ENCODE measurements around the gene SPHKAP. TPM values are rescaled to one million over a fixed set of nuclear protein-coding genes. Genes with fewer than 3 reads are reported as not detected.
"Not testable (repeated sequence)": the region's sequence is repeated elsewhere in the genome, so short reads cannot be mapped to it uniquely, and the experiment has no call there.

SPHKAP gene, protein sequence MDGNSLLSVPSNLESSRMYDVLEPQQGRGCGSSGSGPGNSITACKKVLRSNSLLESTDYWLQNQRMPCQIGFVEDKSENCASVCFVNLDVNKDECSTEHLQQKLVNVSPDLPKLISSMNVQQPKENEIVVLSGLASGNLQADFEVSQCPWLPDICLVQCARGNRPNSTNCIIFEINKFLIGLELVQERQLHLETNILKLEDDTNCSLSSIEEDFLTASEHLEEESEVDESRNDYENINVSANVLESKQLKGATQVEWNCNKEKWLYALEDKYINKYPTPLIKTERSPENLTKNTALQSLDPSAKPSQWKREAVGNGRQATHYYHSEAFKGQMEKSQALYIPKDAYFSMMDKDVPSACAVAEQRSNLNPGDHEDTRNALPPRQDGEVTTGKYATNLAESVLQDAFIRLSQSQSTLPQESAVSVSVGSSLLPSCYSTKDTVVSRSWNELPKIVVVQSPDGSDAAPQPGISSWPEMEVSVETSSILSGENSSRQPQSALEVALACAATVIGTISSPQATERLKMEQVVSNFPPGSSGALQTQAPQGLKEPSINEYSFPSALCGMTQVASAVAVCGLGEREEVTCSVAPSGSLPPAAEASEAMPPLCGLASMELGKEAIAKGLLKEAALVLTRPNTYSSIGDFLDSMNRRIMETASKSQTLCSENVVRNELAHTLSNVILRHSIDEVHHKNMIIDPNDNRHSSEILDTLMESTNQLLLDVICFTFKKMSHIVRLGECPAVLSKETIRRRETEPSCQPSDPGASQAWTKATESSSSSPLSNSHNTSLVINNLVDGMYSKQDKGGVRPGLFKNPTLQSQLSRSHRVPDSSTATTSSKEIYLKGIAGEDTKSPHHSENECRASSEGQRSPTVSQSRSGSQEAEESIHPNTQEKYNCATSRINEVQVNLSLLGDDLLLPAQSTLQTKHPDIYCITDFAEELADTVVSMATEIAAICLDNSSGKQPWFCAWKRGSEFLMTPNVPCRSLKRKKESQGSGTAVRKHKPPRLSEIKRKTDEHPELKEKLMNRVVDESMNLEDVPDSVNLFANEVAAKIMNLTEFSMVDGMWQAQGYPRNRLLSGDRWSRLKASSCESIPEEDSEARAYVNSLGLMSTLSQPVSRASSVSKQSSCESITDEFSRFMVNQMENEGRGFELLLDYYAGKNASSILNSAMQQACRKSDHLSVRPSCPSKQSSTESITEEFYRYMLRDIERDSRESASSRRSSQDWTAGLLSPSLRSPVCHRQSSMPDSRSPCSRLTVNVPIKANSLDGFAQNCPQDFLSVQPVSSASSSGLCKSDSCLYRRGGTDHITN (N-terminal part only)
- total RNA-seq, result not detected in 2 replicates

- no peak for DNase-seq (ENCODE audit: low read depth)
Observed at GRCh38 chr2:228181098-228182019, at the start of gene SPHKAP. Gene SPHKAP (minus strand): TSS chr2:228181687. CDS start chr2:228181598, 89 bp downstream.

DNA sequence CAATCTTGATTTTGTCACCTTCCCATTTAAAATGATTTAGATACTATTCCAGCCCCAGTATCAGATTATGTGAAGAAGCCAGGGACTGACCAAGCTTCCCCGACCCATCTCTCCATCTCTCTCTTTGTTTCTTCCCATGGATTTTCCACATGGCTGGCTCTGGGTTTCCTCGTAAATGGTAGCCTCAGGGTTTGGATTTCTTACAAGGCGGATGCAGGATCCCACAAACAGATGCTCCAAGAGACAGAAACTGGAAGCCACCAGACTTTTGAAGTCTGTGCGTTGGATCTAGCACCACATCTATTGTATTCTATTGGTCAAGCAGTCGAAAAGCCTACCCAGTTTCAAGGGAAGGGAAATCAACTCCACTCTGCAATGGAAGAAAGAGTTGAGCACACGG lies 46.0 kb upstream of the SPHKAP start:
- DNase-seq (ENCODE audit: low read depth), result no peak

DNA sequence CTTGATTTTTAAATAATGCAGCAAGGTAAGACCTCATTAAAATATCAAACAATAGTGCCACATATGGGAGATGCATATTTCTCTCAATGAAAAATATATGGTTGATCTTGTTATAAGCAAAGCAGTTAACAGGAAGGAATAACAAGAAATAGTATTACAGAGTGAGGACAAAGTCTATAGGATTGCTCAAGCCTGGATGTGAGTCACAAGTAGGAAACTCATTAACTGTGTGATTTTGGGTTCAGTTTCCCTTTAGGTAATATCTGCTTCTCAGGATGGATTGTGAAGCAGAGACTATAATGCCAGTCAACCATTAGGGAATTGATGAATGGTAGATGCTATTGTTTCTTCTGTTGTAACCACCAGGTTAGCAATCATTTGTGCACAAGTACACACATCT lies 42.9 kb upstream of the SPHKAP start:
- peak; percentile 61 for DNase-seq (ENCODE audit: low read depth)

GRCh38 chr2:228218593-228218992 lies 37.1 kb upstream of the SPHKAP start:
- not testable (repeated sequence) for DNase-seq (ENCODE audit: low read depth)

DNA sequence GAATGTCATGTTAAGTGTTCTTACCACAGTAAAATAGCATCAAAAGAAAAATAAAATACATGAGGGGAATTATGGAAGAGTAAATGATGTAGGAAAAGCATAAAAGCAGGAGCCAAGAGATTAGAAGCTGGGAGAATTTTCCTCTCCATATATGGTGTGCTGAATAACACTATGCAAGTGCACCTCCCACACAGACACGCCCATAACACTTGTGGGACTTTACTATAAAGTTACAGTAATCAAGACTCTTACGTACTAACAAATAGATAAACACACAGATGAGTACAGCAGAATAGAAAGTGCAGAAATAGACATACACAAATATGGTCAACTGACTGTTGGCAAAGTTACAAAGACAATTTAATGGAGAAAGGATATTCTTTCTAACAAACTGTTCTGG lies 16.0 kb upstream of the SPHKAP start:
- DNase-seq (ENCODE audit: low read depth), result no peak

- DNase-seq (ENCODE audit: low read depth), result no peak
Observed at GRCh38 chr2:228180181-228181097, 1.0 kb downstream of the SPHKAP start.

DNA sequence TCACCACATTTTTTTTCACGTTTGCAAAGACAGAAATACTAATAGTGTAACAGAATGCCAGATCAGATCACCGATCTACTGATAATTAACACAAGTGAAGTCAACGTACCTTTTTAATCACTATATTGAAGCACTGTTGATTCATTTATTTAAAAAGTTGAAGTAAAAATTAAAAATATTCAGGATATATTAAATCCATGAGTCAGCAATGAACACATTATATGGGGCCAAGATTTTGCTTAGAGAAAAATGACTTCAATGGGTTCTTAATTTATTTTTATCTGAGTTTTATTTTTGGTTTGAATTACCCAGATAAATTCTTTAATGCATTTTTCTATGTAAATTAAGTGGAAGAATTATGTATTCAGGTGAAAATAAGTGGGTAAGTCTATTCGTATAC lies 14.2 kb downstream of the SPHKAP start:
- DNase-seq (ENCODE audit: low read depth), result no peak

- DNase-seq (ENCODE audit: low read depth), result no peak
Observed at GRCh38 chr2:228164718-228165117, 16.8 kb downstream of the SPHKAP start.

GRCh38 chr2:228157841-228158240 lies 23.6 kb downstream of the SPHKAP start:
- DNase-seq (ENCODE audit: low read depth), result no peak

DNA sequence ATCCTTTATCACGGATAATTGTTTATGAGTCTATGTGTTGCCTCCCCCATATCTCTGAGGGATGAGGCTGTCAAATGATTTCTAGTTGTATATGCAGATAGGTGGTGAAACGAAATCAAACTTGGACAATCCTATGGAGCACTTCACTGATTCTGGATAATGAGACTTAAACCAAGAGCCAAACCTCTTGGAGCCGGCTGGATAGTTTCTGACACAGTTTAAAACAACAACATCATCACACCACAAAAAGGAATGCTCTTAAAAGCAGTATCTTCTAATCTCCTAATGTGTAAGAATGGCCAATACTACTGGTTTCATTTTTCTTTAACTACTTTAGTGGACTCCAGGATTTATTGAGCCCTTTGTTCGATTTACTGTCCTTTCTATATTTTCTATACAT lies 36.5 kb downstream of the SPHKAP start:
- DNase-seq (ENCODE audit: low read depth), result no peak

GRCh38 chr2:228140934-228141528 lies 40.5 kb downstream of the SPHKAP start:
- no peak for DNase-seq (ENCODE audit: low read depth)

GRCh38 chr2:228136027-228136426 lies 45.5 kb downstream of the SPHKAP start:
- no peak for DNase-seq (ENCODE audit: low read depth)

DNA sequence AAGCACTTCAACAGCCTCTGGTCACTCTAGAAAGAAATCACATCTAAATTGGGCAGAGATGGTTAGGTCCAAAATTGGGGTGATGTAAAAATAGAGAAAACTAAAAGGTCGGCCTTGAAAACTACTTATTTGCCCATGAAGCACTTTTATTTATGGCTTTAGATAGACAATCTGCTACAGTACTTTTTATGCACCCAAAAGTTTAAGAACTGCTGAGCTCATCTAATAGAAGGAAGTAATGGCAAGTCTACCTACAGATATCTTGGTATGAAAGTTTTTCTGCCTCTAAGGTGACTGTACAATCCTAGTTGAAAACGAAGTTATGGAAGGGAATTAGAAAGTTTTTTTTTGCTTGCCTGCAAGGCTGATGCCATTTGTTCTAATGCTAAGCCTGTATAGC lies 46.2 kb downstream of the SPHKAP start:
- no peak for DNase-seq (ENCODE audit: low read depth)

- no peak for DNase-seq (ENCODE audit: low read depth)
Observed at GRCh38 chr2:228131833-228132232, 49.7 kb downstream of the SPHKAP start.

- no peak for DNase-seq (ENCODE audit: low read depth)
Observed at GRCh38 chr2:228126401-228126800, 55.1 kb downstream of the SPHKAP start.

DNA sequence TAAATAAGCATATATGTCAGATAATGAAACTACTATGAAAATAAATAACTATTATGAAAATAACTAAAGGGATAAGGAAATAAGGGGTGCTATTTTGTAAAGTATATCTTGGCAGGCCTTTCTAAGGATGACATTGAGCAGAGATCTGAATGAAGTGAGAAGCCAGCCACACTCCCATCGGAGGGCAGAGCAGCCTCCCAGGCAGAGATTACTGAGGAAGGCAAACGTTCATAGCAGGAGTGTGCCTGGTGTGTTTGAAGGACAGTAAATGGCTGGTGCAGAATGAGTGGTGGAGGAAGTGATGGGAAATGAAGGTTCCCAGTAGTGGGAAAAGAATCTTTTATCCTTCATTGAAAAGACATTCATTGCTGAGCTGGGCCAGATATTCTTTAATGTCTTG lies 62.5 kb downstream of the SPHKAP start:
- no peak for DNase-seq (ENCODE audit: low read depth)

GRCh38 chr2:228107846-228108245 lies 73.6 kb downstream of the SPHKAP start:
- DNase-seq (ENCODE audit: low read depth), result no peak

- DNase-seq (ENCODE audit: low read depth), result no peak
Observed at GRCh38 chr2:228105526-228106250, 75.8 kb downstream of the SPHKAP start.

GRCh38 chr2:228104215-228104614 lies 77.3 kb downstream of the SPHKAP start:
- no peak for DNase-seq (ENCODE audit: low read depth)

All from renal cortical epithelial cell (primary cell).